T-helper 2 cell (primary cell): ENCODE measurements around the gene CCDC63.

Experiments
- DNase-seq, 5 experiments: peaks; one replicate each; pipeline versions ENCODE4 v3.0.0 to v3.0.0-alpha.2; 2012 to 2022
- total RNA-seq, 2 donors: gene quantifications; one replicate each; lab custom pipeline; 2026; lab: John Stamatoyannopoulos, UW

CCDC63 gene
- total RNA-seq = 0 reads per million in 2 donors

DNA sequence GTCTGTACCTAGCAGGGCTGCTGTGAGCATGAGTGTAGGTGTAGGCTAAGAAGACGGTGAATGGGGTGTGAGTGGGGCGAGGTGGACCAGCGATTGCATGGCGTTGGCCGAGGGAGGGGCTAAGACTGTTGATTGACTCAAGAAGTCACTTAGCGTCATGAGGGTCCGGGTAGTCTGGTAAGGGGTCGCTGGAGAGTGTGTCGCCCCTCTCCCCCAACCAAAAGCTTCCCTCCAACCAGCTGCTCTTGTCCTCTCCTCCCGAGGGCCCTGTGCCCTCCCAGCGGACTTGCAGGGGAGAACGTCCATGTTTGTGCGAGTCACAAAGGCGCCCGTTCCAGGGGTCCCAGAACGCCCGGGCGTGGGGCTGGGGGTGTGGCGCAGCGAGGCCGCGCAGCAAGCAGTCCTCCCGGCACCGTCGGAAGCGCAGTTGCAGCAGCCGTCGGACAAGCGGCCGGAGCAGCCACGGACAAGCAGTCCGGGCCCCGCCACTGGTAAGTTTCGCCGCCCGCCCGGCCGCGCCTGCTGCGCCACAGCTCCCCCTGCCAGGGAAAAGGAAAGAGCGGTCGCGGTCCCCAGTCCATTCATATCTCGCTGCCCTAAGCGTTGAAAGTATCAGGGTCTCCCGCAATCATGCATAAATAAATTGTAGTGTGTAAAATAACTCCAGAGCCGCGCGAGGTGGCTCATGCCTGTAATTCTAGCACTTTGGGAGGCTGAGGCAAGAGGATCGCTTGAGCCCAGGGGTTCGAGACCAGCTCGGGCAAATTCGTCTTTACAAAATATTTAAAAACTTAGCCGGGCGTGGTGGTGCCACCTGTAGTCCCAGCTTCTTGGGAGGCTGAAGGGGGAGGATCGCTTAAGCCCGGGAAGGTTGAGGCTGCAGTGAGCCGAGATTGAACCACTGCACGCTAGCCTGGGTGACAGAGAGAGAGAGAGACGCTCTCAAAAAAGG, at the start of gene CCDC63:
Gene CCDC63, plus strand, starts transcription at position 373 of the 952 bp plus-strand sequence. CDS start 5,968 bp downstream, outside the sequence.
- peak in 1 of 5 experiments; percentile 6 for DNase-seq

DNA sequence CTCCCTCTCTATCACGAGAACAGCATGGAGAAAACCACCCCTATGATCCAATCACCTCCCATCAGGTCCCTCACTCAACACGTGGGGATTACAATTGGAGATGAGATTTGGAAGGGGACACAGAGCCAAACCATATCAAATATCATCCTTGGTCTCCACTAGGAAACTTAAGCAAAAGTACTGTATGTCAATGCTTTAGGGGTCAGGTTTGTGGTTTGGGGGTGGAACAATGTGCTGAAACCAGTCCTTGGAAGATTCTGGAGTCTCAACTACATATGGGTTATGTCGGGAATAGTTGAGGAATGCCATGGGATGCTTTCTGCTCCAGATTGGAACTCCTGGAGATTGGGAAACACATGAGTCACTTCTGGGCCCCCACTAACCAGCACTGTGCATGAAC, 48.3 kb upstream of the CCDC63 start:
- no peak for DNase-seq

DNA sequence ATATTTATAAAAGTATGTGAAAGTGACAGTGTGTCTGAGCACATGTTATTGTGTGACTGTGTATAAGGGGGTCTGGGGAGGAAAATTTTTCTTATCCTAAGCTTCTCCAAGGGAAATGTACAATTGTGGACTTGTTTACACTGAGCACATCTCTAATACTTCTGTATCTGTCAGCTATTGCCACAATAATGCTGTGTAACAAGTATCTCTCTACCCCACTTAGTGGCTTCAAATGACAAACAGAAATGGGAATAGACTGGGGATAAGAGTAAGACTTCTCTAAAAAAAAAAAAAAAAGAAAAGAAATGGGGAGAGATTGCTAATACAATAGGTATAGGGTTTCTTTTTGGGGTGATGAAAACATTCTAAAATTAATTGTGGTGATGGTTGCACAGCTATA, 44.3 kb upstream of the CCDC63 start:
- DNase-seq = no peak

DNA sequence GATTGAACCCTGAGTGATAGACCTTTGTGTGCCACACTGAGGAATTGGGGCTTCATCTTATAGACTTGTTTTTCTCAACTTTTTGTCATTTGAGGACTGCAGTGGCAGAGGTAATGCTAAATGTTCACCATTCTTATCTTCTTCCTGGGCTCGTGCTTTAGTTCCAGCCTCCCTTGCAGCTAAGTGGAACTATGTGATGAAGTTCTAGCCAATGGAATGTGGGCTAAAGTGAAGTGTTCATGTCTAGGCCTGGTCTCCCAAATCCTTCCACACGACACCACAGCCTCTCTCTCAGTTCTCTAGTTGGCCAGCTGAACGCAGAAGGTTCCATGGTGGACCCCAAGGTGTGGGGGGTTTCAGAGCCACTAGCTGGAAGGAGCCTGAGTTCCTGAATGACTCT, 42.4 kb upstream of the CCDC63 start:
- no peak for DNase-seq

DNA sequence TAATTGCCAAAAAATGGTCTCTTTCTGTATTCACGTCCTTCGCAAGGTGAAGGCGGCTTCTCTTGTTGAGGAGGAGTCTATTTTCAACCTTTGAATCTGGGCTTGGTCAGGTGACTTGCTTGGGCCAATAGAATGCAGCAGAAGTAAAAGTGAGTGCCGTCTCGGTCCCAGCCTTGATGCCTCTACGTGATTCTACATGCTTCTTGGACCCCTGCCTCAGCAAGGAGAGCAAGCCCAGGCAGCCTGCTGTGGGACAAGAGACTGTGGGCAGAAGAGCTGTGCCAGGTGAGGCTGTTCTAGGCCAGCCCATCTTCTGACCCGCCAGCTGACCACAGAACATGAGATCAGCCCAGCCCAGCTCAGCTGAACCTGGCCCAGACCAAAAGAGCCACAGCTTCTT, 39.1 kb upstream of the CCDC63 start:
- no peak for DNase-seq

DNA sequence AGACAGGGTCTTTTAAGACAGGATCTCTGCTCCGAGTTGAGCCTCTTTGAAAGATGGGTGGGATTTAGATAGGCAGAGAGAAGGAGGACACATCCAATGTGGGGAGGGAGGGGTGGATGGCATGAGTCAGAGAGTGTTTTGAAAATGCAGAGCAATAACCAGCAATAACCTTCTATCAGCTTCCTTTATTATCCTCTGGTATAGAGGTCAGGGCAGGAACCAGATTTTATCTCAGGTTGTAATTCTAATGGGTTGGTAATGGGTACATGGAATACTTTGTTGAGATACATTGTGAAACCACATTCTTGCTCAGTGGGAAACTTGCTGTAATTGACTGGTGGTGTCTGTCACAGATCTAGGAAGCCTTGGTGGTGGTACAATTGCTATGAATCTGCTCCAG, 37.6 kb upstream of the CCDC63 start:
- DNase-seq = no peak

DNA sequence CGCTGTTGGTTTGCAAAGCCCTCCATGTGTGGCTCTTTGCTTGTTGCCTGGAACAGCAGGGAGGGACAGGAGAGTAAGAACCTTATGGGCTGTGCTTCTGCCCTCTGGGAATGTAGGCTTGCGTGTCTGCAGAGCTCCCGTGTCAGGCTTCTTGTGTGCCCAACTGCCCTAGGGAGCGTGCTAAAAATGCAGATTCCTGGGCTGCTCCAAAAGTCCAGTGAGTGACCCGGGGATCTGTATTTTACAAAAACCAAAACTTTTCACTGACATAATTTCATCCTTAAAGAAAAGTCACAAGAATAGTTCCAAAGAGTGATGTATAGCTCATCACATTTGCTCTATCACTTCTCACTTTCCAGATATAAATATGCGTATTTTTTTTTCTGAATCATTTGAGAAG, 34.8 kb upstream of the CCDC63 start:
- DNase-seq = no peak

DNA sequence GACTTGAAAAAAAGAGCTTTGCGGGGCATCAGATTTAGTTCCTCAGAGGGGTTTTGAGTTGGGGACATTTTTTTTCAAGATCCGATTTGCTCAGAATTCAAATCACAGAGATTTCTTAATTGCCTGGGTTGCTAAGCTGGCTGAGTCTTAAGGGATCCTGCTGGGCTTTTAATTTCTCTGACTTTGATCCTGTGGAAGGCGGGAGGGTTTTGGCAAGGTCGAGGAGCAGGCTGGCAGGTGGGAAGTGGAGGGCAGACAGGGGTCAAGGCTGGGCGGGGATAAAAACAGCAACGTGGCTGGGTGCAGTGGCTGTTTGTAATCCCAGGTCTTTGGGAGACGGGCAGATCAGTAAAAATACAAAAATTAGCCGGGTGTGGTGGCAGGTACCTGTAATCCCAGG, 33.5 kb upstream of the CCDC63 start:
- DNase-seq = no peak

DNA sequence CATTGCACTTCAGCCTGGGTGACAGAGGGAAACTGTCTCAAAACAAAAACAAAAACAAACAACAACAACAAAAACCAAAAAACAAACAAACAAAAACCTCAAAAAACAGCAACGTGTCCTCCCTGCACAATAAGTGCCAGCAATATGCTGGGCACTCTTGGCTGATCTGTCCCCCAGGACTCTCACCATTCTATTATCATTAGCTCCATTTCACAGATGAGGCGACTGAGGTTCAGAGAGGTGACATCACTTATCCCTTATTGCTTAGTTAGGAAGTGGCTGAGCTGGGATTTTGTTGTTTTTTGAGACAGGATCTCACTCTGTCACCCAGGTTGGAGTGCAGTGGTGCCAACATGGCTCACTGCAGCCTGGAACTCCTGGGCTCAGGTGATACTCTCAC, 33.0 kb upstream of the CCDC63 start:
- no peak for DNase-seq

DNA sequence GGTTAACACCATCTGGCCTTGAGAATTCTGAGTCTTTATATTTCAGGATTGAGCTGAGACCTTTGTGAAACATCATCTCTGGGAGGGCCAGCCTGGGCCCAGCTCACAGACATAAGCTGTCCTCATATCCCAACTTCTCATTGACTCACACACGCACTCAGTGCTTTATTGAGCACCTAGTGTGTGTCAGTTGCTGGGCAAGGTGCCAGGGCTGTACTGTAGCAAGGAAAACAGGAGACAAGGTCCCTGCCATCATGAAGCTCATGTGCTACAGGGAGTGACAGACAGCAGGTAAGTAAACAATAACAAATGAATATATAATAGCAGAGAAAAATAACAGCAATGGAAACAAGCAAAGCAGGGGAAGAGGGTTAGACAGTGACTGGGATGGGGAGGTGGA, 30.5 kb upstream of the CCDC63 start:
- no peak for DNase-seq

DNA sequence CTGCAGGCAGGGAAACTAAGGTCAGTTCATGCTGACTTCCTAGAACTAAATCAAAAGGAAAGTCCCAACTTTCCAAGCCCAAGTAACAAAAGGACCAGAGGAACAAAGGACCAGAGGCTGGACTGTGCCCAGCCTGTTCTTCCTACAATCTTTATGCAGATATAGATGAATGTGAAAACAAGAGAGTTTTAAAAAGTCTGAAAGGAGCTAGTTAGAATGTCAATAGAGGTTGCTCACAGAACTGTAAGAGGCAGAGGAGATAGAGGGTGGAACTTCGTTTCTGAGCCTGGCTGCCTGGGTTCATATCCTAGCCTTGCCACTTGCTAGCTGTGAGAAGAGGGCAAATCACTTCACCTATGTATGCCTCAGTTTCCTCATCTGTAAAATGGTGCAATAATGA, 30.0 kb upstream of the CCDC63 start:
- no peak for DNase-seq

DNA sequence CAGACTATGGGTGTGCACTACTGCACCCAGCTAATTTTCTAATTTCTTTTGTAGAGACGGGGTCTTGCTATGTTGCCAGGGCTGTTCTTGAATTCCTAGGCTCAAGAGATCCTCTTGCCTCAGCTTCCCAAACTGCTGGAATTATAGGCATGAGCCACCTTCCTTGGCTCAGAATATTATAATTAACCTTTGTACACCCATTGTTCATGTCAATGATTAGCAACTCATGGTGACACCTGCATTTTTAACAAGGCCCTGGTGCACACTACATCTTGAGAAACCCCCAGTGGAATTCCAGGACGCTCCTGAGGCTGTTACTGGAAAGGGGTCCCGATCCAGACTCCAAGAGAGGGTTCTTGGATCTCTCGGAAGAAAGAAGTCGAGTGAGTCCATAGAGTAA, 28.3 kb upstream of the CCDC63 start:
- no peak for DNase-seq

DNA sequence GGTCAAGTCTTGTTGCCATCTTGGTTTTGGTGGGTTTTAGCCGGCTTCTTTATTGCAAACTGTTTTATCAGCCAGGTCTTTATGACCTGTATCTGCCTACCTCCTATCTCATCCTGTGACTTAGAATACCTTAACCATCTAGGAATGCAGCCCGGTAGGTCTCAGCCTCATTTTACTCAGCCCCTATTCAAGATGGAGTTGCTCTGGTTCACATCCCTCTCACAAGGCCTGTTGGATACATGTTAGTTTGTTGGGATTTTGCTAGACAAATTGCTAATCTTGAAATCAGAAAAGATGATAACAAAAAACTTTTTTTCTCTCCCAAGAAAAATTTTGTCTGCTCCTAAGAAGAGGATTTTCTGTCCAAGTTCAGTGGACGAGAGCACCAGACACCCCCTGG, 27.6 kb upstream of the CCDC63 start:
- DNase-seq = no peak

DNA sequence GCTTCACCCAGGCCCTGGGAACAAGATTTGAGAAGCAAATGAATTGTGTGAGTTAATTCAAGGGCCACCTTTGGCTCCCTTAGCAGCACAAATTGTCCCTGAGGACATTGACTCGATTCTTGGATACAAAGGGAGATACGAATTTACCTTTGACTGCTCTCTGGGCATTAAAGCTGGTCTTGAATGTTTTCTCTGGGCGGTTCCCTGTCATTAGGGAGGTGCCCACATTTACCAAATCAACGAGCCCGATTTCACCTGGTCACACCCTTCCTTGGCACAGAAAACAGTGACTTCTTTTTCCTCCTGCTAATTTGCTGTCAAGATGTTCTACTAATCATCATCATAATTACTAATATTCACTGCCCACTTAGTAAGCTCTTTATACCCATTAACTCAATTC, 27.1 kb upstream of the CCDC63 start:
- DNase-seq = no peak

DNA sequence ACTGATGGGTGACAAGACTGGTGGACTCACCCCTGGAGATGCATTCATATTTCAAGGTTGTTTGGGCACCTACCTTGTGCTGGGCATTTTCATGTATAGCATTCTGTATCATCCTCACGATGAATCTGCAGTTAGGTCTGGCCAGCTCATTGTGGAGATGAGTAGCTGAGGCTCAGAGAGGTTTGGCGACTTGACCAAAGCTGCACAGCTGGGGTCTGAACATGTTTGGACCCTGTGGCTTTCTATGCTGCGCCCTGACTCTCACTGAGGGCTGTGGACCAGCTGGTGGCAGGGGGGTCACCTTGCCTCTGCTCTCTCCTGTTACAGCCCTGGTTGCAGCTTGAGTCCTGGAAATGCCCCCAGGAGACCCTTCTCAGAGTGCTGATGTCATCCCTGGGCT, 24.9 kb upstream of the CCDC63 start:
- DNase-seq = no peak

DNA sequence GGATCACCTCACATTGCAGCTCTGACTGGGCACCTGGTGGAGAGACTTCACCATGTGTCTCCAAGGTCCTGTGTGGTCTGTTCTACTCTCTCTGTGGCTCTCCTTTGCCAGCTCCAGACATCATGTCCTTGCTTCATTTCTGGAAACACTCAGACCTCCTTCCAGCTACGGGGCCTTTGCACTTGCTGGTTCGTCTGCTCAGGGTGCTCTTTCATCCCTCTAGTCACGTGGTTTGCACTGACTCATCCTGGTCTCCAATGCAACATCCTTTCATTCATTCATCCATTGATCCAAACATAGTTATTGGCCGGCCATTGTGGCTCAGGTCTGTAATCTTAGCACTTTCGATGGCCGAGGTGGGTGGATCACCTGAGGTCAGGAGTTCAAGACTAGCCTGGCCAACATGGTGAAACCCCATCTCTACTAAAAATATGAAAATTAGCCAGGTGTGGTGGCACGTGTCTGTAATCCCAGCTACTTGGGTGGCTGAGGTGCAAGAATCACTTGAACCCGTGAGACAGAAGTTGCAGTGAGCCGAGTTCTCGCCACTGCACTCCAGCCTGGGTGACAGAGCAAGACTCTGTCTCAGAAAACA, 23.9 kb upstream of the CCDC63 start:
- no peak for DNase-seq

DNA sequence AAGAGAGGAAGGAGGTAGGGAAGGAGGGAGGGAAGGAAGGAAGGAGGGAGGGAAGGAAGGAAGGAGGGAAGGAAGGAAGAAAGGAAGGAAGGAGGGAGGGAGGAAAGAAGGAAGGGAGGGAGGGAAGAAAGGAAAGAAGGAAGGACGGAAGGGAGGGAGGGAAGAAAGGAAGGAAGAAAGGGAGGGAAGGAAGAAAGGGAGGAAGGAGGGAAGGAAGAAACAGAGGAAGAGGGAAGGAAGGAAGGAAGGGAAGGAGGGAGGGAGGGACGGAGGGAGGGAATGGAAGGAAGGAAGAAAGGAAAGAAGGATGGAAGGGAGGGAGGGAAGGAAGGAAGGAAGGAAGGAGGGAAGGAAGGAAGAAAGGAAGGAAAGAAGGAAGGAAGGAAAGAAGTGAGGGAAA, 22.4 kb upstream of the CCDC63 start:
- DNase-seq = no peak

DNA sequence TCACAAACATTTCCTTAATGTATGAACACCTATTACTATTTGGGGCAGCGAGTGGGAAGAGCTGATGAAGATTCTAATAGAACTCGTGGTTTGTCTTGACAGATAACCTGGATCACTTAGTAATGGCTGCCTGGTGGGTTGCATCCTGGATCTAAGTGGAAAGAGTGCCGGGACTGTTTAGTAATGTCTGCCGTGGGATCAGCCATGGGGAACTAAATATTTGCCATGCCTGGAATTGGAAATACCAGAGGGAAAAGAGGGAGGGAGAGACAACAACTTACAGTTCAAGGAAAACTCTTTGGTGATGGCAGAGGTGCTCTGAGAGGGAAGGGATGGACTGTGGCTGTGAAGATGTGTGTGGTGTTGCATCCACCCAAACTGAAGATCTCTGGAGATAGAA, 21.3 kb upstream of the CCDC63 start:
- no peak for DNase-seq

DNA sequence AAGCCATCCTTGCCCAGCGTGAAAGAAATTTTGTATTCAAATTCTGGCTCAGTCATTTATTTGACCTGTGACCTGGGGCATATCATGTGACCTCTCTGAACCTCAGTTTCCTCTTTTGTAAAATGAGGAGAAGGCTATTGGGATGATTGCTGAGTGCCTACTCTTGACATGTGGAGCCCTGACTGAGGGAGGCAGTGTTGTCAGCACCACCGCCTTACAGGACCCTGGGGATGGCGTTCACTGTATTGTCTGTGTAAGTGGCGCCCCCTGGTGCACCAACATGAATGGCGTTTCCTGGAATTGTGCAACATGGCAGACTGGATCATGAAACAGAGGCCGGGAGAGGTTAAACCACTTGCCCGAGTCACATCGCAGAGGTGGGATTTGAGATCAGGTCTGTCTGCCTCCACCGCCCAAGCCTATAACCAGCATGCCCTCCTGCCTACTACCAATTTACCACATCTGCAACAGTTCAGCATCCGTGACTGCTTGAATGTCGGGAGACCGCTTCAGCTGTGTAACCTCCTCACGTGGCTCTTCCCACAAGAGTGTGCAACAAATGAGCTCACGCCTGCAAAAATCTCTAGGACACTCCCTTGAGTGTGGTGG, 20.1 kb upstream of the CCDC63 start:
- peak; percentile 44 to 86 (median 65) for DNase-seq

DNA sequence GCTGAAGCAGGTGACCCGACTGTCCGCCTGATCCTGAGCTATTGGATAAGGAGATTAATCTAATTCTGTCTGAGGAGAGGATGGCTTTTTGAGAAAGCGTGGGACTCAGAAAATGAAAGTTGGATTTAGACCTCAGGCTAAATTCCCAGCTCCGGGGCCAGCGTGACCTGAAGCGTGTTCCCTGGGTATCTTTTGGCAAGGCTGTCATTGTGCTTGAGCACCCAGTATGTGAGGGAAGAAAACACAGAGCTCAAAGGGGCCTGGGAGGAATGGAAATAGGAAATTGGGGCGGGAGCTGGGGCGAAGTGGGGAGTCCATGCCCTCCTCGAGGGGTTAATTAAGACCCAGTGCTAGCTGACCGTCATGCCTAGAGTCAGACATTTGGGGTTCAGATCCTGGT, 17.5 kb upstream of the CCDC63 start:
- no peak for DNase-seq

DNA sequence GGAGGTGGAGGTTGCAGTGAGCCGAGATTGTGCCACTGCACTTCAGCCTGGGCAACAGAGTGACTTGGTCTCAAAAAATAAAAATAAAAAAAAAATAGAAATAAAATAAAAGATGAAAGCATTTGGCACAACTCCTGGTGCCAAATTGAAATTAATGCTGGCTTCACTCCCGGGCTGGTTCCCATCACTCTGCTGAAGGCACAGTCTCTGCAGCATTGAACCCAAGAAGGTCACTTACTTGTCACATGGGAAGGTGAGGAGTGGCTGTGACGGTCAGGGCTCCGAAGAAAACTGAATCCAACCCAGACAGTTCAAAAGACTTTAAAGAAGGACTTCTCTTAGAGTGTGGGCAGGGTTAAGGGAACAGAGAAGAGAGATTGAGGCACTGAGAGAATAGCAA, 10.5 kb upstream of the CCDC63 start:
- no peak for DNase-seq

DNA sequence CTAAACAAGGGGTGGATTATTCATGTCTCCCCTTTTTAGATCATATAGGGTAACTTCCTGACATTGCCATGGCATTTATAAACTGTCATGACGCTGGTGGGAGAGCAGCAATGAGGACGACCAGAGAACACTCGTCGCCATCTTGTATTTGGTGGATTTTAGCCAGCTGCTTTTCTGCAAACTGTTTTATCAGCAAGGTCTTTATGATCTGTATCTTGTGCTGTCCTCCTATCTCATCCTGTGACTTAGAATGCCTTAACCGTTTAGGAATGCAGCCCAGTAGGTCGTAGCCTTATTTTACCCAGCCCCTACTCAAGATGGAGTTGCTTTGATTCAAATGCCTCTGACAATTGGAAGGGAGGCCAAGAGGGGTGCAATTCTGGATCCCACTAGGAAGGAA, 5.8 kb upstream of the CCDC63 start:
- DNase-seq = no peak

DNA sequence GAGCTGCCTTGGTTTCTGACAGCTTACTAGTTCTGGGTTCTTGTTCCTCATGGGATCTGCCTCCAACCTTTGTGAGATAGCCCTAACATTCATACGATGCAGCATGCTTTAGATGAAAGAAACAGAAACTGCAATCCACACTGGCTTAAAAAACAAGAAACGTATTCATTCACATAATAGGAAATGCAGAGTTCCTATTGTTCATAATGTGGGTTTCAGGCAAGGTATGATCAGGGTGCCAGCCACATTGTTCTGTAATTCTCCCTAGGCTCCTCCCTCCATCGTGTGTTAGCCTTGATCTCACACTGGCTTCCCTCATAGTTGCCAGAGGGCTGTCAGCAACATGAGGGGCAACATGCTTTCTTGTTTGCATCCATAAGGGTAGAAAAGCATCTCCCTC, 2.7 kb upstream of the CCDC63 start:
- no peak for DNase-seq
